GM13976 (cell line): ENCODE measurements around the gene TXNDC11.

Experiments
- DNase-seq: peaks from one replicate; pipeline ENCODE4 v3.0.0; 2012; ENCODE audit warnings: low spot score
- in situ Hi-C: fragments of 300-500 bp; cut with MboI; formaldehyde crosslinking; loops from one replicate; pipeline ENCODE4 v1.12.0; 2022; ENCODE audit warnings: low sequenced_read_pairs, mixed read lengths, inconsistent platforms; ENCODE audit not compliant: unreplicated experiment
- TF ChIP-seq, protein P1 (sequence below): IDR thresholded peaks from 2 replicates; pipeline ENCODE4 v1.5.1; 2012; ENCODE audit warnings: borderline replicate concordance, mild to moderate bottlenecking; ENCODE audit not compliant: insufficient read depth; ENCODE audit errors: extremely low read depth, missing control alignments, control extremely low read depth

TXNDC11 gene

DNA sequence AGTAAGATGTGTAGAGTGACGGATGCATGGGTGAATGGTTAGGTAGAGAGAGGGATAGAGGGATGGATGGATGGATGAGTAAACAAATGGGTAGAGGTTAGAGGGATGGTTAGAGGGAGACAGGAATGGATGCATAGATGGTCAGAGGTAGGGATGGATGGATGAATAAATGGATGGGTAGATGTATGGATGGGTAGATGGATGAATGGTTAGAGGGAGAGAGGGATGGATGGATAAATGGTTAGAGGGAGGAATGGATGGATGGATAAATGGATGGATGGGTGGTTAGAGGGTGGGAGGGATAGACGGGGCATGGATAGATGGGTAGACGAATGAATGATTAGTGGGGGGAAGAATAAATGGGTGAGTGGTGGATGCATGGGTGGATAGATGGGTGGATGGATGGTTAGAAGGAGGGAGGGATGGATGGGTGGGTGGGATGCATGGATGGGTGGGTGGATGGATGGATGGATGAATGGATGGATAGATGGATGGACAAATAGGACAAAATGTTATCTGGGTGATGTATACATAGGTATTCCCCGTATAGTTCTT lies 103.6 kb downstream of the TXNDC11 start:
- in situ Hi-C loops: loop anchor here (25.0 kb wide), 1 partner anchor 677 kb away; no protein-coding TSS in a partner anchor
- TF ChIP-seq, protein P1, sequence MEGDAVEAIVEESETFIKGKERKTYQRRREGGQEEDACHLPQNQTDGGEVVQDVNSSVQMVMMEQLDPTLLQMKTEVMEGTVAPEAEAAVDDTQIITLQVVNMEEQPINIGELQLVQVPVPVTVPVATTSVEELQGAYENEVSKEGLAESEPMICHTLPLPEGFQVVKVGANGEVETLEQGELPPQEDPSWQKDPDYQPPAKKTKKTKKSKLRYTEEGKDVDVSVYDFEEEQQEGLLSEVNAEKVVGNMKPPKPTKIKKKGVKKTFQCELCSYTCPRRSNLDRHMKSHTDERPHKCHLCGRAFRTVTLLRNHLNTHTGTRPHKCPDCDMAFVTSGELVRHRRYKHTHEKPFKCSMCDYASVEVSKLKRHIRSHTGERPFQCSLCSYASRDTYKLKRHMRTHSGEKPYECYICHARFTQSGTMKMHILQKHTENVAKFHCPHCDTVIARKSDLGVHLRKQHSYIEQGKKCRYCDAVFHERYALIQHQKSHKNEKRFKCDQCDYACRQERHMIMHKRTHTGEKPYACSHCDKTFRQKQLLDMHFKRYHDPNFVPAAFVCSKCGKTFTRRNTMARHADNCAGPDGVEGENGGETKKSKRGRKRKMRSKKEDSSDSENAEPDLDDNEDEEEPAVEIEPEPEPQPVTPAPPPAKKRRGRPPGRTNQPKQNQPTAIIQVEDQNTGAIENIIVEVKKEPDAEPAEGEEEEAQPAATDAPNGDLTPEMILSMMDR: no peak
- DNase-seq: no peak

DNA sequence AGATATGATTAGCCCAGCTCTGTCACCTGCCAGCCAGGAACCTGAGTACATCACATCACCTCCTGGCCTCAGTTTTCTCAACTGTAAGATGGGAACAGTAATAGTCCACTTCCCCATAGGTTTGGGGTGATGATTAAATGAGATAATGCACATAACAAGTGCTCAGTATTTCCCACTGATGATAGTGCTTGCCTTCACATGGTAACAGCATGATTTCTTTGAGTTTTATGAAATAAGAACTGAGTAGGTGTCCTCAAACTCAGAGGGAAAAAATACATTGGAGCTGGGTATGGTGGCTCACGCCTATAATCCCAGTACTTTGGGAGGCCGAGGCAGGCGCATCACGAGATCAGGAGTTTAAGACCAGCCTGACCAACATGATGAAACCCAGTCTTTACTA lies 104.5 kb downstream of the TXNDC11 start:
- DNase-seq: no peak
- TF ChIP-seq, protein P1: no peak
- in situ Hi-C loops: loop anchor here (25.0 kb wide), 1 partner anchor 676 kb away; no protein-coding TSS in a partner anchor

DNA sequence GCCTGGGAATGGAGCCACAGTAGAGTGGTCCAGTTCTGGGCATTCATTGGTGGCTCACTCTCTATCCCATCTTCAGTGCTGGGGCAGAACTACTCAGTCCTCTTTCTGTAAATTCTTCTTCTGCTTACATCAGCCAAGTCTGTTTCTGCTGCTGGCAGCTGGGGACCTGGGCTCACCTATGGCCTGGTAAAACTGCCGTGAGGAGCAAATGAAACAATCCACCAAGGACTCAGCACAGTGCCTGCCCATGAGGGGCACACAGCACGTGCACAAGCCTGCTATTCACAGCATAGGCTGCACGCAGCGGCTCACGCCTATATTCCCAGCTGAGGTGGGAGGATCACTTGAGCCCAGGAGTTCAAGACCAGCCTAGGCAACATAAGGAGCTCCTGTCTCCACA lies 105.3 kb downstream of the TXNDC11 start:
- TF ChIP-seq, protein P1: no peak
- no peak for DNase-seq
- in situ Hi-C loops: loop anchor here (25.0 kb wide), 1 partner anchor 675 kb away; no protein-coding TSS in a partner anchor

DNA sequence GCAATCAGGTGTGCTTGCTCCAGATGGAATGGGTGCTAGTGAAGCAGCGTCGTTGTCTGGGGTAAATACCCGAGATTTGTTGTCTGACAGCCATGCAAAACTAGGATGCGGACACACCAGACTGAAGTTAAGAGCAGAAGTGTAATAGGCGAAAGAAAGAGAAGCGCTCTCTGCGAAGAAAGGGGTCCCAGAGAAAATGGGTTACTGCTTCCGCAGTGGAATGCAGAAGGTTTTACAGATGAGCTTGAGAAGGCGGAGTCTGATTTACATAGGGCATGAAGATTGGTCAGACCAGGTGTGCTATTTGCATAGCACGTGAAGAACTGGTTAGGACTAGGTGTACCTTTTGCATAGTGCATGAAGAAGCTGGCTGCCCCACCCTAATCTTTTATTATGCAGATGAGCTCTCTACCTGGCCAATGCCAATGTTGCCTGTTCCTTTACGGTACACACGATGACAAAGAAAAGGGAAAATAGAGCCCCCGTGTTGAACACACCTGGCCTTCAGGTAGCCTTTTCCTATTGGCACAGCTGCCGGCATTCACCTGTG lies 106.4 kb downstream of the TXNDC11 start:
- no peak for DNase-seq
- in situ Hi-C loops: loop anchor here (25.0 kb wide), 1 partner anchor 674 kb away; no protein-coding TSS in a partner anchor
- TF ChIP-seq, protein P1: no peak

DNA sequence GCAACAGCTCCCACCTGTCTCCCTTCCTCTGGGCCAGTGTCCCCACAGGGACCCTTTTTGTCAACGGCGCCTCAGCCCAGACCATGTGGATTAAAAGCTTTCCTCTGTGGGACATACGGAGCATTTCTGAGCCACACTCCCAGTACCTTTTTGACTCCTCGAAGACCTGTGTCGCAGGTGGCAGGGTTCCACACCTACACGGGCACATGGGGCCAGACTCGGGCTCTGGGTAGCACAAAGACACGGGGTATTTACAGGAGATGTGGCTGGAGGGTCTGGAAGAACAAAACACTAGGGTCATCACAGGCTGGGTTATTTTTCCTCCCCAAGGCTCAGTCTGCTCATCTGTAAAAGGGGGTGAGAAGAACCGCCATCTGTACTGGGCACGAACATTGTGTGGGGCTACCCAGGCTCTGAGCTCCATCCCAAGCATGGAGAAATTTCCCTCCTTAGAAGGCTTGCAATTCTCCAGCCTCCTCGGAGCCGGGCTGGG lies 106.9 kb downstream of the TXNDC11 start:
- TF ChIP-seq, protein P1: no peak
- in situ Hi-C loops: loop anchor here (25.0 kb wide), 1 partner anchor 673 kb away; no protein-coding TSS in a partner anchor
- DNase-seq: no peak

DNA sequence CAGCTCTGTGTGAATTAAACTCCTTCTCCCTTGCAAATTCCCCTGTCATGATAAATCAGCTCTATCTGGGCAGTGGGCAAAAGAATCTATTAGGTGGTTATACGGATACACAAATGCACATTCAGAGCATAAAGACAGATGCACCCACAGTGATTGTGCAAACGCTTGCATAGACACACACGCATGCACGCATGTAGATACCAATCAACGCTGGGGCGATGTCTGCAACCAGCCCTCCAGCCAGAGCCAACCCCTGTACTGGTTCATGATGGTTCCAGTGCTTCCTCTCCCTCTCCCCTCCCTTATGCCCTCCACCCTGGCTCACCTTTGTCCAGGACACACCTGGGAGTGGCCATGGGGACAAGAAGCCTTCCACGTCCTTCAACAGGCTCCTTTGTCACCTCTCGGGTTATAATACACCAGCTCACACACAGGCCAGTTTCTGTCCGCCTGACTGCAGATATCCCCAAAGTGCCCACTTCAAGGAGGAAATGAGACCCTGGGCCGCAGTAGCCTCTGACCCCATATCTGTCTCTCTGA lies 107.5 kb downstream of the TXNDC11 start:
- in situ Hi-C loops: loop anchor here (25.0 kb wide), 1 partner anchor 673 kb away; no protein-coding TSS in a partner anchor
- TF ChIP-seq, protein P1: no peak
- DNase-seq: no peak
